H1 (cell line): ENCODE results near the gene TTC36. TPM values are rescaled to one million over a fixed set of nuclear protein-coding genes. Genes with fewer than 3 reads are reported as not detected.
A peak's percentile ranks its signal among the peaks of the same experiment; 100 is the strongest.

Experiments
- CTCF ChIA-PET: fragments of 300-600 bp; sonication (Branson Sonifier 250); formaldehyde crosslinking; loops from one replicate; lab custom pipeline; 2021; ENCODE audit not compliant: partially characterized antibody; lab: Charles Lee
- POLR2A ChIA-PET: fragments of 300-600 bp; sonication (Branson Sonifier 250); formaldehyde crosslinking; loops from one replicate; lab custom pipeline; 2021; ENCODE audit warnings: inconsistent platforms; ENCODE audit not compliant: partially characterized antibody; lab: Charles Lee
- DNase-seq, 2 experiments: peaks; one replicate each; pipeline versions ENCODE4 v3.0.0 to v3.0.0-alpha.2; 2010 to 2022; ENCODE audit warnings: low spot score in 2 of 2, low read depth in 1 of 2, mixed read lengths in 1 of 2
- FAIRE-seq: peaks from 2 replicates; lab custom pipeline; 2011; peaks lifted over from hg19 to GRCh38; lab: Jason Lieb, UNC
- H2AFZ ChIP-seq: 2 replicates; pipeline ENCODE4 v1.8.1; 2012; ENCODE audit warnings: low read length, inconsistent platforms
- H2AK5ac ChIP-seq: 2 replicates; pipeline ENCODE4 v1.6.1; 2013; ENCODE audit warnings: low read depth, low read length
- H2BK120ac ChIP-seq: replicated peaks from 2 replicates; pipeline ENCODE3; 2013; ENCODE audit warnings: low read depth, low read length, inconsistent platforms
- H2BK12ac ChIP-seq: 2 replicates; pipeline ENCODE4 v1.6.1; 2013; ENCODE audit warnings: low read depth, low read length
- H2BK15ac ChIP-seq: 2 replicates; pipeline ENCODE4 v1.6.1; 2013; ENCODE audit warnings: low read length
- H2BK20ac ChIP-seq: 2 replicates; pipeline ENCODE4 v1.6.1; 2013; ENCODE audit warnings: low read length
- H2BK5ac ChIP-seq: 2 replicates; pipeline ENCODE4 v1.6.1; 2013; ENCODE audit warnings: low read depth, low read length
- H3K14ac ChIP-seq: 2 replicates; pipeline ENCODE4 v1.6.1; 2013; ENCODE audit warnings: inconsistent platforms; ENCODE audit not compliant: insufficient read length
- H3K18ac ChIP-seq: 2 replicates; pipeline ENCODE4 v1.6.1; 2013; ENCODE audit warnings: low read length; ENCODE audit errors: extremely low read depth
- H3K23ac ChIP-seq: 2 replicates; pipeline ENCODE4 v1.6.1; 2013; ENCODE audit warnings: inconsistent platforms; ENCODE audit not compliant: insufficient read length
- H3K23me2 ChIP-seq: 2 replicates; pipeline ENCODE4 v1.6.1; 2013; ENCODE audit warnings: low read depth, low read length
- H3K27ac ChIP-seq: 2 replicates; pipeline ENCODE4 v1.6.1; 2011; ENCODE audit warnings: low read depth, low read length, inconsistent platforms
- H3K27me3 ChIP-seq, 4 experiments: replicated peaks in 1 of 4; 1 replicate in 1 of 4; 2 replicates in 3 of 4; pipeline versions ENCODE4 v1.6.1 to v1.8.1; 2011 to 2013; ENCODE audit warnings: low read length in 3 of 4, mild to moderate bottlenecking in 3 of 4, inconsistent platforms in 2 of 4, mixed read lengths in 2 of 4, moderate library complexity in 1 of 4; ENCODE audit not compliant: control insufficient read depth in 3 of 4, insufficient read depth in 3 of 4; ENCODE audit errors: extremely low read depth in 1 of 4
- H3K36me3 ChIP-seq, 4 experiments: 2 replicates each; pipeline versions ENCODE4 v1.6.1 to v1.8.1; 2011 to 2013; ENCODE audit warnings: mild to moderate bottlenecking in 4 of 4, low read length in 3 of 4, moderate library complexity in 2 of 4, control low read depth in 1 of 4, inconsistent platforms in 1 of 4; ENCODE audit not compliant: insufficient read depth in 4 of 4, control insufficient read depth in 2 of 4
- H3K4ac ChIP-seq: replicated peaks from 2 replicates; pipeline ENCODE3; 2013; ENCODE audit warnings: low read length, low read depth, mixed read lengths, inconsistent platforms; ENCODE audit not compliant: insufficient read length
- H3K4me1 ChIP-seq, 4 experiments: replicated peaks in 1 of 4; 1 replicate in 1 of 4; 2 replicates in 3 of 4; pipeline versions ENCODE4 v1.6.1 to v1.8.1; 2011 to 2013; ENCODE audit warnings: low read length in 3 of 4, inconsistent platforms in 2 of 4, mixed read lengths in 1 of 4; ENCODE audit not compliant: insufficient read depth in 4 of 4, control insufficient read depth in 3 of 4
- H3K4me2 ChIP-seq, 2 experiments: 2 replicates each; pipeline versions ENCODE4 v1.6.1 to v1.8.1; 2011 to 2013; ENCODE audit warnings: low read depth in 2 of 2, low read length in 2 of 2, control low read depth in 1 of 2, inconsistent platforms in 1 of 2, mild to moderate bottlenecking in 1 of 2; ENCODE audit not compliant: insufficient read depth in 1 of 2
- H3K4me3 ChIP-seq, 4 experiments: fragments of 200-600, 300-600 bp in 1 of 4; sonication (generic), shearing (Covaris generic), sonication (Bioruptor Twin) in 1 of 4; 2 replicates each; pipeline versions ENCODE4 v1.5.1 to v1.8.1; 2011 to 2016; ENCODE audit warnings: low read length in 4 of 4, low read depth in 3 of 4, control low read depth in 2 of 4, inconsistent platforms in 2 of 4, mild to moderate bottlenecking in 2 of 4, mixed read lengths in 1 of 4, moderate library complexity in 1 of 4; ENCODE audit not compliant: insufficient read depth in 2 of 4; ENCODE audit errors: extremely low read depth in 1 of 4
- H3K56ac ChIP-seq: replicated peaks from 2 replicates; pipeline ENCODE3; 2013; ENCODE audit warnings: low read depth, mild to moderate bottlenecking, mixed read lengths, low read length, inconsistent platforms; ENCODE audit not compliant: insufficient read length
- H3K79me1 ChIP-seq: 2 replicates; pipeline ENCODE4 v1.6.1; 2013; ENCODE audit warnings: low read depth, low read length, control low read depth
- H3K79me2 ChIP-seq, 2 experiments: 2 replicates each; pipeline versions ENCODE4 v1.6.1 to v1.8.1; 2012 to 2013; ENCODE audit warnings: low read length in 2 of 2, mild to moderate bottlenecking in 2 of 2, inconsistent platforms in 1 of 2; ENCODE audit not compliant: insufficient read depth in 2 of 2, control insufficient read depth in 1 of 2
- H3K9ac ChIP-seq, 4 experiments: replicated peaks in 1 of 4; 1 replicate in 1 of 4; 2 replicates in 3 of 4; pipeline versions ENCODE4 v1.6.1 to v1.8.1; 2011 to 2013; ENCODE audit warnings: low read depth in 3 of 4, low read length in 3 of 4, control low read depth in 2 of 4, mild to moderate bottlenecking in 2 of 4, moderate library complexity in 2 of 4, inconsistent platforms in 1 of 4; ENCODE audit errors: extremely low read depth in 1 of 4
- H3K9me3 ChIP-seq, 2 experiments: 2 replicates each; pipeline versions ENCODE4 v1.6.1 to v1.8.1; 2012 to 2013; ENCODE audit warnings: mild to moderate bottlenecking in 2 of 2, moderate library complexity in 2 of 2, control low read depth in 1 of 2, inconsistent platforms in 1 of 2, low read depth in 1 of 2, low read length in 1 of 2, mixed read lengths in 1 of 2; ENCODE audit not compliant: insufficient read depth in 2 of 2
- H4K20me1 ChIP-seq, 2 experiments: replicated peaks in 1 of 2; 2 replicates each; pipeline versions ENCODE3 to v1.8.1; 2011 to 2013; ENCODE audit warnings: inconsistent platforms in 2 of 2, low read length in 2 of 2, mild to moderate bottlenecking in 1 of 2; ENCODE audit not compliant: insufficient read depth in 2 of 2, control insufficient read depth in 1 of 2
- H4K5ac ChIP-seq: 2 replicates; pipeline ENCODE4 v1.6.1; 2013; ENCODE audit warnings: low read length, low read depth, mixed read lengths, inconsistent platforms; ENCODE audit not compliant: insufficient read length
- H4K8ac ChIP-seq: 2 replicates; pipeline ENCODE4 v1.8.0; 2013; ENCODE audit warnings: mild to moderate bottlenecking, moderate library complexity, low read length, inconsistent platforms; ENCODE audit not compliant: insufficient read depth; ENCODE audit errors: extremely low read depth
- H4K91ac ChIP-seq: replicated peaks from 2 replicates; pipeline ENCODE3; 2013; ENCODE audit warnings: low read length, mixed read lengths, inconsistent platforms; ENCODE audit not compliant: insufficient read length
- BACH1 ChIP-seq: IDR thresholded peaks from 2 replicates; pipeline ENCODE4 v1.6.1; 2012; ENCODE audit warnings: low read length, improper control_type of control experiment
- KDM1A ChIP-seq: fragments of 200-600, 300-600 bp; sonication (generic); IDR thresholded peaks from 2 replicates; pipeline ENCODE4 v1.7.1; 2016; ENCODE audit warnings: mild to moderate bottlenecking, low read length, borderline replicate concordance
- POLR2AphosphoS5 ChIP-seq: IDR thresholded peaks from 2 replicates; pipeline ENCODE4 v1.6.1; 2011; ENCODE audit warnings: low read depth, low read length
- POU5F1 ChIP-seq: IDR thresholded peaks from 2 replicates; pipeline ENCODE4 v1.6.1; 2011; ENCODE audit warnings: low read depth, mild to moderate bottlenecking, low read length, moderate library complexity
- RBBP5 ChIP-seq: IDR thresholded peaks from 2 replicates; pipeline ENCODE4 v1.7.1; 2012; ENCODE audit warnings: low read depth, mild to moderate bottlenecking, inconsistent platforms, low read length, moderate library complexity, borderline replicate concordance
- SIN3A ChIP-seq, 2 experiments: IDR thresholded peaks in 1 of 2; conservative IDR thresholded peaks in 1 of 2; 2 replicates each; pipeline ENCODE4 v1.6.1; 2011 to 2012; ENCODE audit warnings: low read length in 2 of 2, improper control_type of control experiment in 1 of 2, low read depth in 1 of 2, mild to moderate bottlenecking in 1 of 2
- SP2 ChIP-seq: IDR thresholded peaks from 2 replicates; pipeline ENCODE4 v1.6.1; 2012; ENCODE audit warnings: mild to moderate bottlenecking, low read length, inconsistent platforms
- SUZ12 ChIP-seq: fragments of 200-600 bp; sonication (generic); IDR thresholded peaks from 2 replicates; pipeline ENCODE4 v1.6.1; 2012; ENCODE audit warnings: mild to moderate bottlenecking, inconsistent platforms, low read length, moderate library complexity, mixed read lengths
- WGBS, 2 experiments: shearing (Covaris generic) in 1 of 2; methylation state at CpG; one replicate each; pipeline versions ENCODE4 v1.1.6 to v1.1.7; 2013 to 2015; ENCODE audit warnings: low lambda C conversion rate in 2 of 2, mixed read lengths in 2 of 2, inconsistent platforms in 1 of 2, low coverage in 1 of 2, missing lambda C conversion rate in 1 of 2; ENCODE audit not compliant: insufficient replicate concordance in 2 of 2, insufficient coverage in 1 of 2, insufficient read length in 1 of 2; ENCODE audit errors: extremely low coverage in 1 of 2, missing lambda C conversion rate in 1 of 2; 5-methylcytosine and 5-hydroxymethylcytosine counted together
- polyA plus RNA-seq, 7 experiments: library from polyadenylated mRNA; depleted of rRNA in 3 of 7; stranded (reverse) in 5 of 7; unstranded in 2 of 7; fragments of >200 nt in 5 of 7; fragments of 200-250 nt in 2 of 7; gene quantifications; 1 replicate in 5 of 7; 2 replicates in 1 of 7; 4 replicates in 1 of 7; pipeline versions ENCODE4 v1.2.1 to v1.2.3, GENCODE V29; 2011 to 2013; ENCODE audit warnings: missing spikeins in 2 of 7, mixed read lengths in 2 of 7
- total RNA-seq: library from RNA; stranded (reverse); fragmentation: NEBNext Ultra II Directional; extraction: Animal tissue kit (Norgen Biotek cat#: 25700); gene quantifications from 2 replicates; pipeline ENCODE4 v1.2.1, GENCODE V29; 2021
- TF ChIP-seq, protein P1 (sequence below): IDR thresholded peaks from 2 replicates; pipeline ENCODE4 v1.6.1; 2012; ENCODE audit warnings: low read length, inconsistent platforms

TTC36 gene
- total and polyA plus RNA-seq, 2 of the 8 experiments (the other 6 are each of a cell fraction or from before 2014, with no cell fraction given): not detected

DNA sequence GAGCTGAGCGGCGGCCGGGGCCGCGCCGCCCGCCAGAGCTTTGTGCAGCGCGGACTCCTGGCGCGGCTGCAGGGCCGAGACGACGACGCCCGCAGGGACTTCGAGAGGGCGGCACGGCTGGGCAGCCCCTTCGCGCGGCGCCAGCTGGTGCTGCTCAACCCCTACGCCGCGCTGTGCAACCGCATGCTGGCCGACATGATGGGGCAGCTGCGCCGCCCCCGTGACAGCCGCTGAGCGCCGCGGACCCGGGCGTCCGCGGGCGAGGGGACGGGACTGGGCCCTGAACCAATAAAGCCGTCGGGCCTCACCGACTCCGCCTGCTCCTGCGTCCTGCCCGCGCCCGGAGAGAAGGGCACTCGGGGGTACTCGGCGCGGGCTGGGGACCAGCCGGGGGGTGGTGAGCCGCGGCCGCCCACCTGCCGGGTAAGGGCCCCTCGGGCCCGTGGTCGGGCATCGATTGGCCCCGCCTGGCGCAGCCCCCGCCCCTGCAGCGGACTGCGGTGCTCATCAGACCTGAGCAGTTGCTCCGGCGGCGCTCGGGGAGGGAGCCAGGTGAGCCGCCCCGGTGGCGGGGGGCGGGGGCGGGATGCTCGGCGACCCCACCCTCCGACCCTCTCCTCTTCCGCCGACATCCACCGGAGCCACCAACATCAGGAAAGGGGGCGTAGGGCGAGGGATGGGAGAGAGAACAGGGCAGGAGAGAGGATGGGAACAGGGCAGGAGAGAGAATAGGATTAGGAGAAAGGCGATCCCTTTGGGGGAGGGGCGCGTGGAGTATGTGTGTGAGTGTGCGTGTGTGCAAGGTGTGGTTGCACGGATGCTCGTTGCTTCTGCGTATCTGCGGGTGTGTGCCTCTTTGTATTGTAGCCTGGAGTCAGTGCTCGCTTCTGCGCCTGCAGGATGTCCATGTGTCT is 3.7 kb downstream of the TTC36 start, which contains the start of gene TMEM25:
Gene TMEM25 (plus strand): TSS at position 510 of the 914 bp plus-strand sequence. CDS start 610 bp downstream, outside the sequence.
- H3K23me2 ChIP-seq: peaks cover 8% of the 10 kb centered on the region
- no peaks in the 10 kb centered on the region for H3K79me2 ChIP-seq
- FAIRE-seq (no peak), DNase-seq (peak in 1 of 2 experiments; percentile 90)
- WGBS, 2 experiments: 2% methylated on average over 63 of the region's 94 CpGs; no CpG with 5 or more reads in 1 of the 2 experiments
- no peak within 1 kb of the TSS for H2BK20ac ChIP-seq
- peaks cover 5% of the 10 kb centered on the region; the same call in 1 of the 2 replicates for H3K79me1 ChIP-seq
- peak within 1 kb of the TSS; percentile 60; the same call in 1 of the 2 replicates for H2BK12ac ChIP-seq
- H4K8ac ChIP-seq: no peak within 1 kb of the TSS; the same call in 1 of the 2 replicates
- peak within 1 kb of the TSS; percentile 83 to 95 (median 94) for H3K4me3 ChIP-seq
- no peak within 1 kb of the TSS for H3K56ac ChIP-seq
- H3K14ac ChIP-seq: no peak within 1 kb of the TSS
- peak within 1 kb of the TSS; percentile 72 to 97 for H3K4me2 ChIP-seq
- H3K23ac ChIP-seq: no peak within 1 kb of the TSS
- H2BK5ac ChIP-seq: peak within 1 kb of the TSS; percentile 85
- CTCF ChIA-PET: interaction anchor here (1.2 kb wide), 1 partner anchor 9 kb away, joined by 3 read pairs; no protein-coding TSS in a partner anchor
- peak within 1 kb of the TSS; percentile 63; the same call in 1 of the 2 replicates for H2AFZ ChIP-seq
- H3K18ac ChIP-seq: peak within 1 kb of the TSS; percentile 89
- no peak within 1 kb of the TSS for H2BK120ac ChIP-seq
- no peaks in the 10 kb centered on the region for H3K9me3 ChIP-seq
- H3K4ac ChIP-seq: peak within 1 kb of the TSS; percentile 4
- H3K4me1 ChIP-seq: peaks cover 0 to 14% (median 8%) of the 10 kb centered on the region in 4 experiments; a peak in 5 of 7 replicates
- H4K5ac ChIP-seq: no peak within 1 kb of the TSS
- no peak within 1 kb of the TSS for H2AK5ac ChIP-seq
- H4K91ac ChIP-seq: peak within 1 kb of the TSS; percentile 75
- peak within 1 kb of the TSS; percentile 97; the same call in 1 of the 2 replicates for H2BK15ac ChIP-seq
- peaks cover 0 to 1% of the 10 kb centered on the region in 2 experiments for H4K20me1 ChIP-seq
- H3K27me3 ChIP-seq: no peaks in the 10 kb centered on the region; a peak in 2 of 7 replicates
- POLR2A ChIA-PET: interaction anchor here (1.2 to 2.1 kb wide), 5 partner anchors 9 to 115 kb away, joined by 3 to 7 read pairs (median 4); partner anchors contain the start of gene ARCN1
- H3K36me3 ChIP-seq: no peaks in the 10 kb centered on the region; a peak in 1 of 8 replicates
- H3K27ac ChIP-seq: no peak within 1 kb of the TSS; the same call in 1 of the 2 replicates
- peak within 1 kb of the TSS; percentile 58 to 84 (median 70) for H3K9ac ChIP-seq
- TF ChIP-seq POLR2AphosphoS5: no peak
- TF ChIP-seq POU5F1: no peak
- no peak for TF ChIP-seq KDM1A
- TF ChIP-seq RBBP5: peak; percentile 89
- no peak for TF ChIP-seq SUZ12
- TF ChIP-seq SIN3A (conservative IDR thresholded peaks at IDR 0.05 in 1 of 2, IDR thresholded peaks at IDR 0.05 in 1 of 2; ENCODE audit: low read depth in 1 of 2, low read length in 2 of 2): peak in 1 of 2 experiments; percentile 81; a peak in 3 of 4 replicates
- no peak for TF ChIP-seq SP2
- TF ChIP-seq, protein P1, sequence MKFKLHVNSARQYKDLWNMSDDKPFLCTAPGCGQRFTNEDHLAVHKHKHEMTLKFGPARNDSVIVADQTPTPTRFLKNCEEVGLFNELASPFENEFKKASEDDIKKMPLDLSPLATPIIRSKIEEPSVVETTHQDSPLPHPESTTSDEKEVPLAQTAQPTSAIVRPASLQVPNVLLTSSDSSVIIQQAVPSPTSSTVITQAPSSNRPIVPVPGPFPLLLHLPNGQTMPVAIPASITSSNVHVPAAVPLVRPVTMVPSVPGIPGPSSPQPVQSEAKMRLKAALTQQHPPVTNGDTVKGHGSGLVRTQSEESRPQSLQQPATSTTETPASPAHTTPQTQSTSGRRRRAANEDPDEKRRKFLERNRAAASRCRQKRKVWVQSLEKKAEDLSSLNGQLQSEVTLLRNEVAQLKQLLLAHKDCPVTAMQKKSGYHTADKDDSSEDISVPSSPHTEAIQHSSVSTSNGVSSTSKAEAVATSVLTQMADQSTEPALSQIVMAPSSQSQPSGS: no peak
- no peak for TF ChIP-seq BACH1
